HG02798 (cell line): ENCODE data around the gene ACACB.
"Not testable (repeated sequence)": the region's sequence is repeated elsewhere in the genome, so short reads cannot be mapped to it uniquely, and the experiment has no call there.

Source experiments
- ATAC-seq: cut with Tn5 transposase; IDR thresholded peaks from one replicate; pipeline ENCODE4 v1.9.1; 2021; ENCODE audit warnings: mild to moderate bottlenecking; ENCODE audit not compliant: unreplicated experiment, poor library complexity

ACACB gene

DNA sequence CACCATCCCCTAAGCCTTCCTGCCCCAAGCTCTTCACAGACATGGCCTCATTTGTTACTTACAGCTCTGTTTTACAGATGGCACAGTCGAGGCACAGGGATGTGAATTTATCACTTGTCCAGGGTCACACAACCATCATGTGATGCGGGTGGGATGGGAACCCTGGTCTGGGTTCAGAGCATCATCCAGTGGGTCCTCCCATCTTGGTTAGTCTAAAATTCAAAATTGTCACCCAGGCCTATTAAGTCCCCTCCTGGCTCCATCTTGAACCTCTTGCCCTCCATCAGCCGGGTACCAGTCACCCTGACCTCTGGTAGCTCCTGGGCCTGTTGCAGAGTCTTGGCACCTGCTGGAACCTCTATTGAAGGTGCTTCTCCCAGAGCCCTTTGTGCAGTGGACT, 52.9 kb downstream of the ACACB start:
- ATAC-seq: no peak

DNA sequence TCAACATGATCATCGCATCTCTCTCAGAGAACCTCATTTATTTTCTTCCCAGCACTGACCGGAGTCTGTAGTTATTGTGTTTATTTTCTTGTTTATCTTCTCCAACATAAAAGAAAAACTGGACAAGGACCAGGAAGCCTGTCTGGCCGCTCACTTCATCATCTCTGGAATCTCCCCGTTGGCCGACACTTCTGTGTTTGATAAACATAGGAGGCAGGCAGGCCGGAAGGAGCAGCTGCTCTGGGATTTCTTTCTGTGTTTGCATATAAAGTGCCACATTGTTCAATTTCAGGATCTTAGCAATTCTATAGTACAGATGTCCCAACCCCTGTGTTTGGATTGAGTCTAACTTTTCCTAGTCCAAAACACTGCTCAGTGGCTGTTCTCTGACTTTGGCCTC, 53.3 kb downstream of the ACACB start:
- ATAC-seq: no peak

DNA sequence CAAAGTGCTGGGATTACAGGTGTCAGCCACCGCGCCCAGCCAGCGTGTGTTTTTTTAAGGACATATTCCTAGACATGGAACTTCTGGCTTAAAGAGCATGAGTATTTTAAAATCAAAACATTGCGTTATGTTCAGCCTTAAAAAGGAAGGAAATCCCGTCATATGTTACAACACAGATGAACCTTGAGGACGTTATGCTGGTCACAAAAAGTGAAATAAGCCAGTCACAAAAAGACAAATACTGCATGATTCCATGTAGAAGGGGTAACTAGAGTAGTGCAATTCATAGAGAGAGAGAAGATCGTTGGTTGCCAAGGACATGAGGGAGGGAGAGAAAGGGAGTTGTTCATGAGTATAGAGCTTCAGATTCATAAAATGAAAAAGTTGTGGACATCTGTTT, 53.9 kb downstream of the ACACB start:
- ATAC-seq: no peak

DNA sequence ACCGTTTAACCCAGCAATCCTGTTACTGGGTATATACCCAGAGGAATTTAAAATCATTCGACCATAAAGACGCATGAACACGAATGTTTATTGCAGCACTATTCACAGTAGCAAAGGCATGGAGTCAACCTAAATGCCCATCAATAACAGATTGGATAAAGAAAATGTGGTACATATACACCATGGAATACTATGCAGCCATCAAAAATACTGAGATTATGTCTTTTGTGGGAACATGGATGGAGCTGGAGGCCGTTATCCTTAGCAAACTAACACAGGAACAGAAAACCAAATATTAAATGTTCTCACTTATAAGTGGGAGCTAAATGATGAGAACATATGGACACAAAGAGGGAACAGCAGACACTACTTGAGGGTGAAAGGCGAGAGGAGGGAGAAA, 56.4 kb downstream of the ACACB start:
- ATAC-seq: not testable (repeated sequence)

DNA sequence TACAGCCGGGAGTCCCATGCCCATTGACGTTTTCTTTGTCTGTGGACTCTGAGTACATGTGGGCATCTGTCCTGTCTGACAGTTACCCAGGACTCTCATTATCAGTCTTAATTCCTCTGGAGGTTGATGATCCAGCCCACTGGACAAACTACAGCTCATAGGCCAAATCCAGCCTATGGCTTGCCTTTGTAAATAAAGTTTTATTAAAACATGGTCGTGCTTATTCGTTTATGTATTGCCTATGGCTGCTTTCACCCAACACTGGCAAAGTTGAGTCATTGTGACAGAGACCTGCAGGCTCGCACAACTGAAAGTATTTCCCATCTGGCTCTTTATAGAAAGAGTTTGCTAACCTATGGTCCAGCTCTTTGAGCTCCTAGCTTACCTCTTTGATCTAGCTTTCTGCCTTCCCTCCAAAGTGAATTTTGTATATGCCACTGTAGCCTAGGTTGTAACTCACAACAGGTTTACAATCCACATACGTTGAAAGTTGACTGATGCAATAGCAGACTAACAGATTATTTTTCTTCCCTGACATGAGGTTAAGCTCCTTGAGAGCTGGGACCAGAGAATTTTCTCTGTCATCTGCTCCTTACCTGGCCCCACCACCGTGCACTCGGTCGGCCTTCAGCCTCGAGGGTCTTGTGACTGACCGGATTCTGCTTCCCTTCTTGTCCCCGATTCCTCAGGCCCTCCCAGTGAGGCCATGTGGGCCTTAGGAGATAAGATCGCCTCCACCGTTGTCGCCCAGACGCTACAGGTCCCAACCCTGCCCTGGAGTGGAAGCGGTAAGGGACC, 57.3 kb downstream of the ACACB start:
- ATAC-seq: no peak

DNA sequence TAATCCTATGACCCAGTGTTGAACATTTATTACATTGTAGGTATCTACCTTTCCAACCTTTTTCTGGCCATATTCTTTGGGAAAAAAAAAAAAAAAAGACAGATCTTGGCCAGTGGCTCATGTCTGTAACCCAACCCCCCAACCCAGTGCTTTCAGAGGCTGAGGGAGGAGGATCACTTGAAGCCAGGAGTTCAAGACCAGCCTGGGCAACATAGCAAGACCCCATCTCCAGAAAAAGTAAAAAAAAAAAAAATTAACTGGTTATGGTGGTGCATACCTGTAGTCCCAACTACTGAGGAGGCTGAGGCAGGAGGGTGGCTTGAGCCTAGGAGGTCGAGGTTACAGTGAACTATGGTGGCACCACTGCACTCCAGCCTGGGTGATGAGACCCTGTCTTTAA, 58.1 kb downstream of the ACACB start:
- ATAC-seq: no peak

DNA sequence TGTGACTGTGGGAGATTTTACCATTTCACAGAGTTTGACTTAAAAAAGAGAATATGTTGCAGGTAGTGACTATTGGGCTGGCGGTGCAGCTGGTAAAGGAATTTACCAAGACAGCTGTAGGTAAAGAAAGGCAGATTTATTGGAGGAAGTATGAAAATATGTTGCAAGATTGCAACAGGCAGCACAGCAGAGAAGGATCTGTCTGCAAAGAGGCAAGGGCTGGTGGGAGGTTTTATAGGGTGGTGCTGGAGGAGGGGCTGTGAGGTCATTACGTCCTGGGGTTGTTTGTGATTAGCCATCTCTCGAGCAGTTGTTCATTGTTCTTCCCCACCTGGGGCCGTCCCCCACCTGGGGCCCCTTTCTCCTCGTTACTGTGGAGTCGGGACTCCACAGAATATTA, 62.1 kb downstream of the ACACB start:
- no peak for ATAC-seq

DNA sequence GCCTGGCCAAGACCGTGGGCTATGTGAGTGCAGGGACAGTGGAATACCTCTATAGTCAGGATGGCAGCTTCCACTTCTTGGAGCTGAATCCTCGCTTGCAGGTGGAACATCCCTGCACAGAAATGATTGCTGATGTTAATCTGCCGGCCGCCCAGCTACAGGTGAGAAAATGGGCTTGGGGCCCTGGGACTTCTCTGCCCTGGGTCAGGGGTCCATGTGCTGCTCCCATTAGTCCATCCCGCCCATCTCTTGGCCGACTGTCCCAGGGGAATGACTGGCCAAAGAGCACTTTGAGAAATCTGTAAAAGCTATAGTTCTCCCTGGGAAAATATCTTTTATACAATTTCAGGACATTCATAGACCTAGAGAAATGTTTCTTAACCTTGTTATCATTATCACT, 63.5 kb downstream of the ACACB start:
- ATAC-seq: no peak

DNA sequence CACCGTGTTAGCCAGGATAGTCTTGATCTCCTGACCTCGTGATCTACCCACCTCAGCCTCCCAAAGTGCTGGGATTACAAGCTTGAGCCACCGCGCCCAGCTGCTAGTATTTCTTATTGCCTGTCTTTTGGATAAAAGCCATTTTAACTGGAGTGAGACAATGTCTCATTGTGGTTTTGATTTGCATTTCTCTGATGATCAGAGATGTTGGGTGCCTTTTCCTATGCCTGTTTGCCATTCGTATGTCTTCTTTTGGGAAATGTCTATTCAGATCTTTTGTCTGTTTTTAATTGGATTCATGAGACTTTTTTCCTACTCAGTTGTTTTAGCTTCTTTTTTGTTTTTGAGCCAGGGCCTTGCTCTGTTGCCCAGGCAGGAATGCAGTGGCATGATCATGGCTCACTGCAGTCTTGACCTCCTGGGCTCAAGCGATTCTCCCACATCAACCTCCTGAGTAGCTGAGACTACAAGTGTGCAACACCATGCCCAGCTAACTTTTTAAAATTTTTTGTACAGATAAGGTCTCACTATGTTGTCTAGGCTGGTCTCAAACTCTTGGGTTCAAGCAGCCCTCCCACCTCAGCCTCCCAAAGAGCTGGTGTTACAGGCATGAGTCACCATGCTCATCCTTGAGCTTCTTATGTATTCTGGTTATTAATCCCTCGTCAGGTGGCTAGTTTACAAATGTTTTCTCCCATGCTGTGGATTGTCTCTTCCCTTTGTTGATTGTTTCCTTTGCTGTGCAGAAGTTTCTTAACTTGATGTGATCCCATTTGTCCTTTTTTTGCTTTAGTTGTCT, 65.9 kb downstream of the ACACB start:
- ATAC-seq: no peak

DNA sequence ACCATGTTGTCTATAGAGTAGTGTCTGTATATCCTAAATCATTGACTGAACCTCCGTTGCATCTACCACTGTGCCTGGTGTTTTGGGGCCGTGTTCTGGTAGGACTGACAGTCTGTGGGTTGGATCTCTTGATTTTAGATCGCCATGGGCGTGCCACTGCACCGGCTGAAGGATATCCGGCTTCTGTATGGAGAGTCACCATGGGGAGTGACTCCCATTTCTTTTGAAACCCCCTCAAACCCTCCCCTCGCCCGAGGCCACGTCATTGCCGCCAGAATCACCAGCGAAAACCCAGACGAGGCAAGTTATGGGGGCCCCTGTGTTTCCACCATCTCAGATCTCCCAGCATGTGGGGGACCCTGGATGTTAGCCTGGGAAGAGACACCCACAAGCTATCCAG, 69.1 kb downstream of the ACACB start:
- ATAC-seq: no peak

DNA sequence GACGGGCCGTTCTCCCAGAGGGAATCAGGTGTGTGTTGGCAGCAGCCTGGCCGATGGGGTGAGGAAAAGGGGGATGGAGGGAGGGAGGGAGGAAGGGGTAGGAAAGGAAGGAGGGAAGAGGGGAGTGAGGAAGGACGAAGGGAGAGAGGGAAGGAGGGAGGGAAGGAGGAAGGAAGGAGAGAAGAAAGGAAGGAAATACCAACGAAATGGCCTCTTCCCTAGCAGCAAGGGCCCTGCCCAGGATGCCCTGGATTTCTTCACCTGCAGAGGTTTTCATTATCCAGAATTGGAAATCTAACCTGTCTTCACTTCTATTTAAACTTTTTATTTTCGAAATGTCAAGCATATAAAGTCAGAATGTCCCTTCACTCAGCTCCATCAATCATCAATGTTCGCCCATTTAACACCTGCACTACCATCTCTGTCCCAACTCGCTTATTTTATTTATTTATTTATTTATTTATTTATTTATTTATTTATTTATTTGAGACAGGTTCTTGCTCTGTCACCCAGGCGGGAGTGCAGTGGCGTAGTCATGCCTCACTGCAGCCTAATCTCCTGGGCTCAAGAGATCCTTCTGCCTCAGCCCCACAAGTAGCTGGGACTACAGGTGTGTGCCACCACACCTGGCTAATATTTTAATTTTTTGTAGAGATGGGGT, 70.7 kb downstream of the ACACB start:
- no peak for ATAC-seq

DNA sequence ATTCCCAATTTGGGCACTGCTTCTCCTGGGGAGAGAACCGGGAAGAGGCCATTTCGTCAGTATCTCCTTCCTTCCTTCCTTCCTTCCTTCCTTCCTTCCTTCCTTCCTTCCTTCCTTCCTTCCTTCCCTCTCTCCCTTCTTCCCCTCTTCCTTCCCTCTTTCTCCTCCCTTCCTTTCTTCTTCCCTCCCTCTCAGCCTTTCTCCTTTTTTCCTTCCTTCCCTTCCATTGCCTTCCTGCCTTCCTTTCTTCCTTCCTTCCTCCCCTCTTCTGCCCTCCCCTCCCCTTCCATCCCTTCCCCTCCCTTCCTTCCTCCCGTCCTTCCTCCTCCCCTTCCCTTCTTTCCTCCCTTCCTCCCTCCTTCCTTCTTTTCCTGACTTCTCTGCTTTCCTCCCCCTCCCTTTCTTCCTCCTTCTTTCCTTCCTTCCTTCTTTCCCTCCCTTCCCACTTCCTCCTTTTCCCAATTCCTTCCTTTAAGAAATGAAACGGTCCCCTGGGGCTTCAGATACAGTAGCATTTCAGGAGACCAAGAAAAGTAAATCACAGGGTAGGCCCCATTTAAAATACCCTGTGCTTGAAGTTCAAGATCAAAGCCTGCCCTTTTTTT, 71.8 kb downstream of the ACACB start:
- no peak for ATAC-seq

DNA sequence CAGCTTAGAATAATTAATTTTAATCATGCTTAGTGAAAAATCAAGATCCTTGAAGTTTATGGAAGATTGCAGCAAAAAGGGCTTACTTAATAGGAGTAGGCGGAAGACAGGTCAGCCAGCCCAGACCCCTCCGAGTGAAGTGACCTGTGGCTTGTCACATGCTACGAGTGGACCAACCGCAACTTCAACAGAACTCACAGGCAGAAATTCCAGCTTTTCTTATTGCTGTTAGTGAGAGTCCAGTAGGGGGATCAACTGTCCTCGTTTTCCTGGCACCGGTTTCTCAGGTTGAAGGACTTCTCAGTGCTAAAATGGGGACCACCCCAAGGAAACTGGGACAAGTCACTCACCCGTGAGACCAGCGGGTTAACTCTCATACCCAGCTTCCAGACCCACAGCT, 72.9 kb downstream of the ACACB start:
- no peak for ATAC-seq

DNA sequence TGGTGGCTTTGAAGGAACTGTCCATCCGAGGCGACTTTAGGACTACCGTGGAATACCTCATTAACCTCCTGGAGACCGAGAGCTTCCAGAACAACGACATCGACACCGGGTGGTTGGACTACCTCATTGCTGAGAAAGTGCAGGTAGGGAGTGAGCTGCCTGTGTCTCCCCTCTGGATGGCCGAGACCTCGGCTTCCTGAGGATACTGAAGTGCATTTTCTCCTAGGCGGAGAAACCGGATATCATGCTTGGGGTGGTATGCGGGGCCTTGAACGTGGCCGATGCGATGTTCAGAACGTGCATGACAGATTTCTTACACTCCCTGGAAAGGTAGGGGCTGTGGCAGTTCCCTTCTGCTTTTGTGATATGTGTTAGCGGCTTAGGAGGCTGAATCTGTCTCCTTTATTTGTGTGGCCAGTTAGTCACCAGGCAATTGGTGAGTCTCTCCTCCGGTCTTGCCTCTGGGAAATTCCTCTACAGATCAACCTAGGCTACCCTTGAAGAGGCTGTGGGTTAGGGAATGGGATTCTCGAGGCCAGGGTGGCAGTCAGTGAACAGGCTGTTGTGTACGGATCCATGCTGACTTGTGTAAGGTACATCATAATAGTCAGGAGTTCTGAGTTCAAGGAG, 75.3 kb downstream of the ACACB start:
- no peak for ATAC-seq

DNA sequence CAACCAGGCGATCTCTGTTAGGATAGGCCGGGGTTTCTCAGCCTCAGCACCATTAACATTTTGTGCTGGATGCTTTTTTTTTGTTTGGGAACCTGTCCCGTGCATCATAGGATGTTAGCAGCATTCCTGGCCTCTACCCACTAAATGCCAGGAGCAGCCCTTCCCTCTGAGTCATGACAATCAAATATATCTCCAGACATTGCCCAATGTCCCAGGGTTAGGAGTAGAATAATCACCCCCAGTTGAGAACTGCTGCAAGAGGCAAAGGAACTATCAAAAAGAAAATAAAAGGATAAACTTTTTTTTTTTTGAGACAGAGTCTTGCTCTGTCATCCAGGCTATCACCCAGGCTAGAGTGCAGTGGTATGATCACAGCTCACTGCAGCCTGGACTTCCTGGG, 76.0 kb downstream of the ACACB start:
- ATAC-seq: no peak

DNA sequence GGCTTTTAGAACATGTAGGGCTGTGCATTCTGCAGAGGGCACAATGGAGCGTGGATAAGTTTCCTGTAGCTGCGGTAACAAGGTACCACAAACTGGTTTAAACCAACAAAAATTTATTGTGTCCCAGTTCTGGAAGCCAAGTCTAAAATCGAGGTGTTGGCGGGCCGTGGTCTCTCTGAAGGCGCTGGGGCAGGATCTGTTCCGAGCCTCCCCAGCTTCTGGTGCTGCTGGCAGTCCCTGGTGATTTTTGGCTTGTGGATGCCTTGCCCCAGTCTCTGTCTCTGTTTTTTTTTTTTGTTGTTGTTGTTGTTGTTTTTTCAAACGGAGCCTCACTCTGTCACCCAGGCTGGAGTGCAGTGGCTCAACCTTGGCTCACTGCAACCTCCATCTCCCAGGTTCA, 77.5 kb downstream of the ACACB start:
- ATAC-seq: no peak

DNA sequence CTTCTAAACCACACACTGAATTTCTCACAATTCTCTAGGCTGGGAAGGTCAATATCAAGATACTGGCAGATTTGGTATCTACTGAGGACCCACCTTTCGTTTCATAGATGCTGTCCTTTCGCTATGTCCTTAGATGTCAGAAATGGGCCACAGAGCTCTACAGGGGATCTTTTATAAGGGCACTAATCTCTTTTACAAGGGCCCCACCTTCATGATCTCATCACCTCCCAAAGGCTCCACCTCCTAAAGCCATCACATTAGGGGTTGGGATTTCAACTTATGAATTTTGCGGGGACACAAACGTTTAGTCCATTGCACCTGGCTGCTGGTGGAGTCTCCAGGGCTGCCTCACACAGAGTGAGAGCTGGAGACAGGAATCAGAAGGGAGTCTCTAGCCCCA, 79.9 kb downstream of the ACACB start:
- no peak for ATAC-seq

DNA sequence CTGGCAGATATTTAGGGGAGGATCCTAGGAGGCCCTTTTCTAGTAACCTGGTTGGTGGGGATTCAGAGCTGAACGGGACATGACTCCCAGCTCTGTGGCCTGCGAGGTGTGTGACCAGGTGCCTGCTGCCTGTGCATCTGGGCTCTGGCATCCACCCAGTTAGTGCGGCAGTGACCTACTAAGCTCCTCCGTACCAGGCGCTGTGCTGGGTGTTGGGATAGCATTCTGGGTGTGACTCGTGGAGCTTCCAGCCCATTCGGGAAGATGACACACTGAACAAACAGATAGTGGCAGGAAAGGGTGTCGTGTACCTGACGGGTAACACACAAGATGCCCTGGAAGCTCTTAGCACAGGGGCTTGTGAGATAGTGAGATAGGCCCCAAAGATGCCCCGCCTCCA, 80.9 kb downstream of the ACACB start:
- no peak for ATAC-seq

DNA sequence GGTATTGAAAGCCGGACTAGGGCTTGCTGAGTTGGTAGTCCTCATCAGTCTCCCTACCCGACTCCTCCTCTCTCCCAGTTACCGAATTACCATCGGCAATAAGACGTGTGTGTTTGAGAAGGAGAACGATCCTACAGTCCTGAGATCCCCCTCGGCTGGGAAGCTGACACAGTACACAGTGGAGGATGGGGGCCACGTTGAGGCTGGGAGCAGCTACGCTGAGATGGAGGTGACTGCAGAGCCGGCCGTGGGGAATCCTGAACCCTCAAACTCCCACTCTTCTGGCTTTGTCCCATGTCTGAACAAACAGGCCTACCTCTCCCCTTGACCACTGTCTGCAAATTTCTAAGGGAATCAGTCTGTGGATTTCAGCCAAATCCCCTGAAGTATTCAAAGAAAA, 82.9 kb downstream of the ACACB start:
- ATAC-seq: no peak

DNA sequence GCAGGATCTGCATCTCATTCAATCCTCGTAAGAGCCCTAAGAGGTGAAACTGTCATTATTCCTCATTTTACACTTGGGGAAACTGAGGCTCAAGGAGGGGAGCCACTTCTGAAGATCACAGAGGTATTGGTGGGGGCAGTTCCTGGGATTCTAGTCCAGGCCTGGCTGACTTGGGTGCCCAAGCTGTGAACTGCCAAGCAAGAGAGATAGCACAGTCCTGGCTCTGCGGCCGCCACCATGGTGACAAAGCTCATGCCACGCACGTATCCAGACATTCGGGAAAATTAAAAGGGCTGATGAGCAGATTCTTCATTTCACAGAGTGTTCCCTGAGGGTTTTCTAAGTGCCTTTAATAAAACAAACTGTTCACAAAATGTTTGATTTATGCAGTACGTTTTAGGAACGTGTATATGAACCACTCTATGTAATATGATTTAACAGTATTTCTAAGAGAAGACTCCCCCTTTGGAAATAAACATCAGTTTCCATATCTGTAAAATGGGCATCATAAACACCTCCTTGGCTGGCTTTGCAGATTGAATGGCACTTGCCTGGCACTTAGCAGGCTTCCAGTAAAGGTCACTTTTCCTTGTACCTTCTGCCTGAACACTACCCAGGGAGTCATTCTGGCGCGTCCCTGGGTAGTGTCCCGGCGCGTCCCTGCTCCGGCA, 84.6 kb downstream of the ACACB start:
- ATAC-seq: no peak
